AG09309 (cell line): ENCODE data around the gene PCDHB2.
"Not testable (repeated sequence)": the region's sequence is repeated elsewhere in the genome, so short reads cannot be mapped to it uniquely, and the experiment has no call there.

Source experiments
- DNase-seq: peaks from one replicate; pipeline ENCODE4 v3.0.0-alpha.2; 2010; ENCODE audit warnings: low read depth
- H3K4me3 ChIP-seq: 2 replicates; pipeline ENCODE4 v1.5.1; 2011; ENCODE audit warnings: mild to moderate bottlenecking, low read depth, low read length, moderate library complexity; ENCODE audit not compliant: control insufficient read depth
- TF ChIP-seq, protein P1 (sequence below): IDR thresholded peaks from 2 replicates; pipeline ENCODE4 v1.5.1; 2011; ENCODE audit warnings: mild to moderate bottlenecking, low read depth, low read length, inconsistent platforms; ENCODE audit not compliant: insufficient read depth, control insufficient read depth; ENCODE audit errors: missing control alignments

Gene PCDHB2

DNA sequence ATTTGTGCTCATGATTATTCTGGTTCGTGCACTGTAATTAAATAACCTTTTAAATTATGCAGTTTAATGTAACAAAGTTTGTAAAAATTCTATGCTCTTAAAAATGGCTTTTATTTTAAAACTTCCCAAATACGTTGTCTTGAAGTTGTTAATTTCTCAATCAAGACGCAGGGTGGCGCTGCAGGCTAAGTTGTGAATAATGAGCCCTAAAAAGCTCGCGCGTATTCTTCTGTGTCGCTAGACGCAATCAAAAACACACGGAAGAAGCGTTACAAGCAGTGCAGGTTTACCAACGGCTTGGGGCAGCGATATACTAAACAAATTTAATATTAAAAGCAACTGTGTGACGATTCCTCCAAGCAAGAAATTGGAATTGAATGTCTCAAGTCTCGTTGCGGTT, 27.1 kb downstream of the PCDHB2 start, which contains the start of gene PCDHB4:
Gene PCDHB4, plus strand, starts transcription at position 256 of the 400 bp plus-strand sequence. CDS start 181 bp downstream, outside the sequence.
- H3K4me3 ChIP-seq = no peak within 1 kb of the TSS
- DNase-seq = no peak
- TF ChIP-seq, protein P1, sequence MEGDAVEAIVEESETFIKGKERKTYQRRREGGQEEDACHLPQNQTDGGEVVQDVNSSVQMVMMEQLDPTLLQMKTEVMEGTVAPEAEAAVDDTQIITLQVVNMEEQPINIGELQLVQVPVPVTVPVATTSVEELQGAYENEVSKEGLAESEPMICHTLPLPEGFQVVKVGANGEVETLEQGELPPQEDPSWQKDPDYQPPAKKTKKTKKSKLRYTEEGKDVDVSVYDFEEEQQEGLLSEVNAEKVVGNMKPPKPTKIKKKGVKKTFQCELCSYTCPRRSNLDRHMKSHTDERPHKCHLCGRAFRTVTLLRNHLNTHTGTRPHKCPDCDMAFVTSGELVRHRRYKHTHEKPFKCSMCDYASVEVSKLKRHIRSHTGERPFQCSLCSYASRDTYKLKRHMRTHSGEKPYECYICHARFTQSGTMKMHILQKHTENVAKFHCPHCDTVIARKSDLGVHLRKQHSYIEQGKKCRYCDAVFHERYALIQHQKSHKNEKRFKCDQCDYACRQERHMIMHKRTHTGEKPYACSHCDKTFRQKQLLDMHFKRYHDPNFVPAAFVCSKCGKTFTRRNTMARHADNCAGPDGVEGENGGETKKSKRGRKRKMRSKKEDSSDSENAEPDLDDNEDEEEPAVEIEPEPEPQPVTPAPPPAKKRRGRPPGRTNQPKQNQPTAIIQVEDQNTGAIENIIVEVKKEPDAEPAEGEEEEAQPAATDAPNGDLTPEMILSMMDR = peak; percentile 29

DNA sequence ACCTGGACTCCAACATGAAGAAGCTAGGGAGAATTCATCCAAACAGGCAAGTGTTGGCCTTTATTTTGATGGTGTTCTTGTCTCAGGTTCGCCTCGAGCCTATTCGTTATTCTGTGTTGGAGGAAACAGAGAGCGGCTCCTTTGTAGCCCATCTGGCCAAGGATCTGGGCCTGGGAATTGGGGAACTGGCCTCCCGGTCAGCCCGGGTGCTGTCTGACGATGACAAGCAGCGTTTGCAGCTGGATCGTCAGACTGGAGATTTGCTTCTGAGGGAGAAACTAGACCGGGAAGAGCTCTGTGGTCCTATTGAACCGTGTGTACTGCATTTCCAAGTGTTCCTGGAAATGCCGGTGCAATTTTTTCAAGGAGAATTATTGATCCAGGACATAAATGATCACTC, 27.6 kb downstream of the PCDHB2 start:
- no peak for DNase-seq
- no peak overlapping the region for H3K4me3 ChIP-seq
- TF ChIP-seq, protein P1 = no peak

DNA sequence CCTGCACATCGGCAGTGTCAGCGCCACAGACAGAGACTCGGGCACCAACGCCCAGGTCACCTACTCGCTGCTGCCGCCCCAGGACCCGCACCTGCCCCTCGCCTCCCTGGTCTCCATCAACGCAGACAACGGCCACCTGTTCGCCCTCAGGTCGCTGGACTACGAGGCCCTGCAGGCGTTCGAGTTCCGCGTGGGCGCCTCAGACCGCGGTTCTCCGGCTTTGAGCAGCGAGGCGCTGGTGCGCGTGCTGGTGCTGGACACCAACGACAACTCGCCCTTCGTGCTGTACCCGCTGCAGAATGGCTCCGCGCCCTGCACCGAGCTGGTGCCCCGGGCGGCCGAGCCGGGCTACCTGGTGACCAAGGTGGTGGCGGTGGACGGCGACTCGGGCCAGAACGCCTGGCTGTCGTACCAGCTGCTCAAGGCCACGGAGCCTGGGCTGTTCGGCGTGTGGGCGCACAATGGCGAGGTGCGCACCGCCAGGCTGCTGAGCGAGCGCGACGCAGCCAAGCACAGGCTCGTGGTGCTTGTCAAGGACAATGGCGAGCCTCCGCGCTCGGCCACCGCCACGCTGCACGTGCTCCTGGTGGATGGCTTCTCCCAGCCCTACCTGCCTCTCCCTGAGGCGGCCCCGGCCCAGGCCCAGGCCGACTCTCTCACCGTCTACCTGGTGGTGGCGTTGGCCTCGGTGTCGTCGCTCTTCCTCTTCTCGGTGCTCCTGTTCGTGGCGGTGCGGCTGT, 29.2 kb downstream of the PCDHB2 start:
- not testable (repeated sequence) for DNase-seq, H3K4me3 ChIP-seq

DNA sequence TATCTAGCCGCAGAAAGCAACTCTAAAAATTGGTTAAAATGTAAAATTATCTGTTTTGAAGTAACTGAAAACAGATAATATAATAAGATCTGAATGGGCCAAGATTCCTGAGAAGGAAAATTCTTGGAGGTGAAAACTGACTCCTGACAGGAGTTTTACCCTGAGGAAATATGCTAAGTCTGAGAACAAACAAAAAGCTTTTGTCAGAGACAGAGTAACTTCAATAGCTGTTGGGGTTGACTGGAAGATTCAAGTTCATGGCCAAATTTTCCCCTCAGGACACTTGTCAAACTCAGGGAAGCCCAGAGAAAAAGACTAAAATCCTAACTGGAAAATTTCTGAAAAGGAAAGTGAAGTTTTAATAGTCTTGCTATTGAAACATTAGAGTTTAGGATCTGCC, 32.9 kb downstream of the PCDHB2 start:
- no peak overlapping the region for H3K4me3 ChIP-seq
- DNase-seq = no peak
- TF ChIP-seq, protein P1 = no peak

DNA sequence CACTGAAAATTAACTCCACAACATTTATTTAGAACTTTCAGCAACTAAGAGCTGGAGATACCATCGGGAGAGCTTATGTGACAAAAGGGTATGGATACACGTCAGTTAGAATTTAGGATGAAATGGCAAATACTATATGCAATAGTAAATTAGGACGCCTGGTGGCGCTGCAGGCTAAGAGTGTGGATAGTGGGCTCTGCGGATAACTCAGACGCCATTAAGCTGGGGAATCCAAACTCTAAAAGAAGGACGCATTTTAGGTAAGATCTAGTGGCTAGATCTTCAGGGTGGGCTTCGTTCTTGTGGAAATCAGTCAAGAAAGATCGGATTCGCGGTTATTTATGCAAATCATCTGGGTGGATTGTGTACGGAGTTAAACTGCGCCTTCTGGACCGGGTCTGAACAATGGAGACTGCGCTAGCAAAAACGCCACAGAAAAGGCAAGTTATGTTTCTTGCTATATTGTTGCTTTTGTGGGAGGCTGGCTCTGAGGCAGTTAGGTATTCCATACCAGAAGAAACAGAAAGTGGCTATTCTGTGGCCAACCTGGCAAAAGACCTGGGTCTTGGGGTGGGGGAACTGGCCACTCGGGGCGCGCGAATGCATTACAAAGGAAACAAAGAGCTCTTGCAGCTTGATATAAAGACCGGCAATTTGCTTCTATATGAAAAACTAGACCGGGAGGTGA, 40.8 kb downstream of the PCDHB2 start, which contains the start of gene PCDHB5:
Gene PCDHB5, plus strand, starts transcription at position 177 of the 688 bp plus-strand sequence. Its CDS starts 229 bp downstream, at position 406.
- TF ChIP-seq, protein P1 = peak; percentile 70
- DNase-seq = no peak
- H3K4me3 ChIP-seq = peak within 1 kb of the TSS; percentile 41

DNA sequence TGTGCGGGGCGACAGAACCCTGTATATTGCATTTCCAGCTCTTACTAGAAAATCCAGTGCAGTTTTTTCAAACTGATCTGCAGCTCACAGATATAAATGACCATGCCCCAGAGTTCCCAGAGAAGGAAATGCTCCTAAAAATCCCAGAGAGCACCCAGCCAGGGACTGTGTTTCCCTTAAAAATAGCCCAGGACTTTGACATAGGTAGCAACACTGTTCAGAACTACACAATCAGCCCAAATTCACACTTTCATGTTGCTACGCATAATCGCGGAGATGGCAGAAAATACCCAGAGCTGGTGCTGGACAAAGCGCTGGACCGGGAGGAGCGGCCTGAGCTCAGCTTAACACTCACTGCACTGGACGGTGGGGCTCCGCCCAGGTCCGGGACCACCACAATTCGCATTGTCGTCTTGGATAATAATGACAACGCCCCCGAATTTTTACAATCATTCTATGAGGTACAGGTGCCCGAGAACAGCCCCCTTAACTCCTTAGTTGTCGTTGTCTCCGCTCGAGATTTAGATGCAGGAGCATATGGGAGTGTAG, 41.4 kb downstream of the PCDHB2 start:
- TF ChIP-seq, protein P1 = no peak
- H3K4me3 ChIP-seq = peak overlapping the region; percentile 41; the same call in 1 of the 2 replicates
- DNase-seq = no peak

DNA sequence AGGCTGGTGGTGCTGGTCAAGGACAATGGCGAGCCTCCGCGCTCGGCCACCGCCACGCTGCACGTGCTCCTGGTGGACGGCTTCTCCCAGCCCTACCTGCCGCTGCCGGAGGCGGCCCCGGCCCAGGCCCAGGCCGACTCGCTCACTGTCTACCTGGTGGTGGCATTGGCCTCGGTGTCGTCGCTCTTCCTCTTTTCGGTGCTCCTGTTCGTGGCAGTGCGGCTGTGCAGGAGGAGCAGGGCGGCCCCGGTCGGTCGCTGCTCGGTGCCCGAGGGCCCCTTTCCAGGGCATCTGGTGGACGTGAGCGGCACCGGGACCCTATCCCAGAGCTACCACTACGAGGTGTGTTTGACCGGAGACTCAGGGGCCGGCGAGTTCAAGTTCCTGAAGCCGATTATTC, 42.9 kb downstream of the PCDHB2 start:
- DNase-seq, H3K4me3 ChIP-seq: not testable (repeated sequence)
